Right atrium auricular region (tissue), 2 donors: ENCODE data around the gene RAB40B. TPM values are rescaled to one million over a fixed set of nuclear protein-coding genes. Genes with fewer than 3 reads are reported as not detected.

Source experiments
- DNase-seq: peaks from one replicate; pipeline ENCODE4 v3.0.0-alpha.2; 2019; ENCODE audit warnings: low spot score
- H3K27ac ChIP-seq, 2 donors: fragments of 200-600 bp; sonication (generic); 1 replicate in 1 of 2; 2 replicates in 1 of 2; pipeline ENCODE4 v1.5.1; 2016 to 2019
- H3K27me3 ChIP-seq, 2 donors: fragments of 200-600 bp; sonication (generic); one replicate each; pipeline versions ENCODE4 v1.5.1 to v1.6.0; 2017 to 2019
- H3K36me3 ChIP-seq: fragments of 200-600 bp; sonication (generic); one replicate; pipeline ENCODE4 v1.5.1; 2016
- H3K4me1 ChIP-seq, 2 donors: fragments of 200-600 bp; sonication (generic); one replicate each; pipeline versions ENCODE4 v1.5.1 to v1.6.0; 2017 to 2019
- H3K4me3 ChIP-seq, 2 donors: fragments of 200-600 bp; sonication (generic); 1 replicate in 1 of 2; 2 replicates in 1 of 2; pipeline ENCODE4 v1.5.1; 2017 to 2019; ENCODE audit warnings: mild to moderate bottlenecking in 1 of 2, moderate library complexity in 1 of 2
- H3K9me3 ChIP-seq, 2 donors: fragments of 200-600 bp; sonication (generic); one replicate each; pipeline ENCODE4 v1.5.1; 2019
- CTCF ChIP-seq, 2 donors: fragments of 200-600 bp; sonication (generic); IDR thresholded peaks; one replicate each; pipeline ENCODE4 v1.5.1; 2019; ENCODE audit warnings: antibody characterized with exemption in 2 of 2
- total RNA-seq, 2 donors: library from RNA; depleted of rRNA; stranded (reverse); fragments of >200 nt; gene quantifications; one replicate each; pipeline ENCODE4 v1.1.0, GENCODE V29; 2016

Gene RAB40B
- total RNA-seq, 2 donors from 2014 or later: 10.2 to 20.8 TPM

GRCh38 chr17:82629748-82630147 is 68.8 kb downstream of the RAB40B start:
- Histone ChIP-seq H3K36me3 (peaks cover 43% of the 10 kb centered on the region), H3K27me3 (no peaks in the 10 kb centered on the region), H3K4me3 (no peak overlapping the region), H3K9me3 (no peaks in the 10 kb centered on the region), H3K4me1 (no peaks in the 10 kb centered on the region), H3K27ac (no peak overlapping the region)
- no peak for TF ChIP-seq CTCF (IDR thresholded peaks at IDR 0.05)
- DNase-seq: no peak

GRCh38 chr17:82627405-82627804 is 71.1 kb downstream of the RAB40B start:
- H3K4me1 ChIP-seq: no peaks in the 10 kb centered on the region
- H3K27ac ChIP-seq: no peak overlapping the region
- TF ChIP-seq CTCF (IDR thresholded peaks at IDR 0.05): no peak
- H3K27me3 ChIP-seq: no peaks in the 10 kb centered on the region
- H3K4me3 ChIP-seq: no peak overlapping the region
- DNase-seq: no peak
- no peaks in the 10 kb centered on the region for H3K9me3 ChIP-seq
- peaks cover 36% of the 10 kb centered on the region for H3K36me3 ChIP-seq

GRCh38 chr17:82623707-82624106 is 74.8 kb downstream of the RAB40B start:
- Histone ChIP-seq H3K4me1 (no peaks in the 10 kb centered on the region), H3K36me3 (peaks cover 67% of the 10 kb centered on the region), H3K9me3 (no peaks in the 10 kb centered on the region), H3K27ac (no peak overlapping the region), H3K27me3 (no peaks in the 10 kb centered on the region), H3K4me3 (no peak overlapping the region)
- no peak for TF ChIP-seq CTCF (IDR thresholded peaks at IDR 0.05)
- DNase-seq: no peak

- no peaks in the 10 kb centered on the region for H3K9me3 ChIP-seq
- H3K4me1 ChIP-seq: no peaks in the 10 kb centered on the region
- no peak for TF ChIP-seq CTCF (IDR thresholded peaks at IDR 0.05)
- H3K27me3 ChIP-seq: no peaks in the 10 kb centered on the region
- H3K4me3 ChIP-seq: no peak overlapping the region
- peaks cover 83% of the 10 kb centered on the region for H3K36me3 ChIP-seq
- DNase-seq: no peak
- no peak overlapping the region for H3K27ac ChIP-seq
Measured at GRCh38 chr17:82619641-82620040, 78.9 kb downstream of the RAB40B start.

- Histone ChIP-seq H3K36me3 (peaks cover 79% of the 10 kb centered on the region), H3K27me3 (no peaks in the 10 kb centered on the region)
- TF ChIP-seq CTCF (IDR thresholded peaks at IDR 0.05): no peak
Measured at GRCh38 chr17:82619211-82619610, 79.3 kb downstream of the RAB40B start.

GRCh38 chr17:82616021-82616711 is 82.3 kb downstream of the RAB40B start:
- TF ChIP-seq CTCF (IDR thresholded peaks at IDR 0.05): no peak
- H3K27me3 ChIP-seq: no peaks in the 10 kb centered on the region
- DNase-seq: no peak
- no peak overlapping the region for H3K27ac ChIP-seq
- peaks cover 63% of the 10 kb centered on the region for H3K36me3 ChIP-seq
- H3K9me3 ChIP-seq: no peaks in the 10 kb centered on the region
- peaks cover 0 to 7% of the 10 kb centered on the region in 2 donors for H3K4me1 ChIP-seq
- H3K4me3 ChIP-seq: no peak overlapping the region

More at GRCh38 chr17:82619211-82619610, 79.3 kb downstream of the RAB40B start:
- no peak for DNase-seq
- H3K4me3 ChIP-seq: no peak overlapping the region
- H3K4me1 ChIP-seq: no peaks in the 10 kb centered on the region
- H3K9me3 ChIP-seq: no peaks in the 10 kb centered on the region
- H3K27ac ChIP-seq: no peak overlapping the region
